HEK293 (cell line): ENCODE results near the gene ANKRD63.
A peak's percentile ranks its signal among the peaks of the same experiment; 100 is the strongest.

ENCODE experiments used
- CTCF ChIA-PET: fragments of 350-600 bp; formaldehyde crosslinking; extraction: SDS; loops from one replicate; lab custom pipeline; 2021; ENCODE audit warnings: antibody characterized with exemption; lab: Yijun Ruan, JAX
- POLR2A ChIA-PET: fragments of 300-600 bp; formaldehyde crosslinking; extraction: SDS; loops from one replicate; lab custom pipeline; 2020; ENCODE audit warnings: antibody characterized with exemption, inconsistent platforms; lab: Yijun Ruan, JAX
- H3K27ac ChIP-seq: fragments of 200-500 bp; sonication (Bioruptor generic); 2 replicates; pipeline ENCODE4 v1.5.1; 2014; ENCODE audit warnings: low read depth, low read length, control low read depth, inconsistent platforms; ENCODE audit errors: extremely low read depth
- H3K36me3 ChIP-seq, 2 experiments: fragments of 200-500 bp in 1 of 2; sonication (Bioruptor generic) in 1 of 2; 1 replicate in 1 of 2; 2 replicates in 1 of 2; pipeline ENCODE4 v1.5.1; 2014 to 2017; ENCODE audit warnings: inconsistent platforms in 2 of 2, low read length in 2 of 2; ENCODE audit not compliant: control insufficient read depth in 2 of 2, insufficient read depth in 1 of 2
- H3K4me1 ChIP-seq: fragments of 200-500 bp; sonication (Bioruptor generic); 2 replicates; pipeline ENCODE4 v1.5.1; 2014; ENCODE audit warnings: mild to moderate bottlenecking, low read length, inconsistent platforms; ENCODE audit not compliant: control insufficient read depth, insufficient read depth
- H3K4me3 ChIP-seq: 2 replicates; pipeline ENCODE4 v1.5.1; 2011; ENCODE audit warnings: low read depth, mild to moderate bottlenecking, control low read depth, low read length, moderate library complexity
- H3K9me3 ChIP-seq: fragments of 200-500 bp; sonication (Bioruptor generic); 2 replicates; pipeline ENCODE4 v1.5.1; 2014; ENCODE audit warnings: low read depth, low read length, inconsistent platforms; ENCODE audit not compliant: control insufficient read depth, insufficient read depth
- BCL6B ChIP-seq: fragments of 450-650 bp; formaldehyde crosslinking; IDR thresholded peaks from 2 replicates; pipeline ENCODE4 v1.5.1; 2017; ENCODE audit warnings: missing biosample characterization, missing genetic modification characterization
- ELK4 ChIP-seq: IDR thresholded peaks from 2 replicates; pipeline ENCODE4 v1.6.1; 2011; ENCODE audit warnings: mild to moderate bottlenecking, low read depth, low read length, borderline replicate concordance
- KLF16 ChIP-seq: fragments of 450-650 bp; formaldehyde crosslinking; IDR thresholded peaks from 2 replicates; pipeline ENCODE4 v1.5.1; 2017; ENCODE audit warnings: missing biosample characterization, missing genetic modification characterization
- KLF9 ChIP-seq: fragments of 450-650 bp; formaldehyde crosslinking; IDR thresholded peaks from 2 replicates; pipeline ENCODE4 v1.5.1; 2016; ENCODE audit warnings: missing biosample characterization, missing genetic modification characterization, low read depth
- OVOL3 ChIP-seq: fragments of 450-650 bp; formaldehyde crosslinking; IDR thresholded peaks from 2 replicates; pipeline ENCODE4 v1.5.1; 2016; ENCODE audit warnings: missing biosample characterization, missing genetic modification characterization
- PBX3 ChIP-seq: sonication (generic); formaldehyde crosslinking; IDR thresholded peaks from 2 replicates; pipeline ENCODE4 v1.8.1; 2022; ENCODE audit warnings: mild to moderate bottlenecking, moderate library complexity, missing genetic modification reagents
- PRDM10 ChIP-seq: fragments of 450-650 bp; formaldehyde crosslinking; IDR thresholded peaks from 2 replicates; pipeline ENCODE4 v1.5.1; 2016; ENCODE audit warnings: missing biosample characterization, missing genetic modification characterization
- RBAK ChIP-seq: fragments of 450-650 bp; formaldehyde crosslinking; IDR thresholded peaks from 2 replicates; pipeline ENCODE4 v1.5.1; 2016; ENCODE audit warnings: missing biosample characterization, missing genetic modification characterization
- REPIN1 ChIP-seq: fragments of 450-650 bp; formaldehyde crosslinking; IDR thresholded peaks from 2 replicates; pipeline ENCODE4 v1.5.1; 2017; ENCODE audit warnings: missing biosample characterization, missing genetic modification characterization, low read depth
- SCRT1 ChIP-seq: fragments of 450-650 bp; formaldehyde crosslinking; IDR thresholded peaks from 2 replicates; pipeline ENCODE4 v1.5.1; 2016; ENCODE audit warnings: missing biosample characterization, missing genetic modification characterization, borderline replicate concordance
- YY1 ChIP-seq: fragments of 450-650 bp; formaldehyde crosslinking; IDR thresholded peaks from 2 replicates; pipeline ENCODE4 v1.5.1; 2018; ENCODE audit warnings: missing biosample characterization, missing genetic modification characterization
- ZBTB11 ChIP-seq: fragments of 450-650 bp; formaldehyde crosslinking; conservative IDR thresholded peaks from 2 replicates; pipeline ENCODE4 v1.5.1; 2016; ENCODE audit warnings: low read depth, missing biosample characterization, missing genetic modification characterization
- ZBTB17 ChIP-seq: fragments of 450-650 bp; formaldehyde crosslinking; IDR thresholded peaks from 2 replicates; pipeline ENCODE4 v1.5.1; 2016; ENCODE audit warnings: missing biosample characterization, missing genetic modification characterization
- ZEB2 ChIP-seq: fragments of 450-650 bp; formaldehyde crosslinking; IDR thresholded peaks from 2 replicates; pipeline ENCODE4 v1.5.1; 2016; ENCODE audit warnings: missing biosample characterization, missing genetic modification characterization
- ZNF132 ChIP-seq: fragments of 450-650 bp; formaldehyde crosslinking; IDR thresholded peaks from 2 replicates; pipeline ENCODE4 v1.5.1; 2017; ENCODE audit warnings: missing biosample characterization, missing genetic modification characterization, borderline replicate concordance
- ZNF2 ChIP-seq: fragments of 450-650 bp; formaldehyde crosslinking; IDR thresholded peaks from 2 replicates; pipeline ENCODE4 v1.5.1; 2016; ENCODE audit warnings: missing biosample characterization, missing genetic modification characterization
- ZNF266 ChIP-seq: fragments of 450-650 bp; formaldehyde crosslinking; IDR thresholded peaks from 2 replicates; pipeline ENCODE4 v1.5.1; 2016; ENCODE audit warnings: missing biosample characterization, missing genetic modification characterization, low read depth
- ZNF341 ChIP-seq: fragments of 450-650 bp; formaldehyde crosslinking; IDR thresholded peaks from 2 replicates; pipeline ENCODE4; 2016; ENCODE audit warnings: low read depth, missing biosample characterization, missing genetic modification characterization
- ZNF473 ChIP-seq: fragments of 450-650 bp; formaldehyde crosslinking; IDR thresholded peaks from 2 replicates; pipeline ENCODE4 v1.5.1; 2017; ENCODE audit warnings: missing biosample characterization, missing genetic modification characterization
- ZNF621 ChIP-seq: fragments of 450-650 bp; formaldehyde crosslinking; IDR thresholded peaks from 2 replicates; pipeline ENCODE4 v1.5.1; 2017; ENCODE audit warnings: missing biosample characterization, missing genetic modification characterization
- ZNF626 ChIP-seq: fragments of 450-650 bp; sonication (Bioruptor Pico); formaldehyde crosslinking; IDR thresholded peaks from 2 replicates; pipeline ENCODE4 v1.5.1; 2018; ENCODE audit warnings: missing biosample characterization, missing genetic modification characterization, inconsistent platforms
- ZSCAN30 ChIP-seq: fragments of 450-650 bp; IDR thresholded peaks from 2 replicates; pipeline ENCODE4 v1.5.1; 2018; ENCODE audit warnings: missing biosample characterization, mild to moderate bottlenecking, missing genetic modification characterization, moderate library complexity

ANKRD63 gene

GRCh38 chr15:40325700-40326099, 42.8 kb upstream of the ANKRD63 start:
- H3K4me1 ChIP-seq: peaks cover 13% of the 10 kb centered on the region; the same call in 1 of the 2 replicates
- no peaks in the 10 kb centered on the region for H3K9me3 ChIP-seq
- POLR2A ChIA-PET: interaction anchor here (1.0 kb wide), 1 partner anchor 9 kb away, joined by 4 read pairs; no protein-coding TSS in a partner anchor
- peaks cover 0 to 10% of the 10 kb centered on the region in 2 experiments; a peak in 1 of 3 replicates for H3K36me3 ChIP-seq
- CTCF ChIA-PET: interaction anchor here (1.0 to 5.5 kb wide), 5 partner anchors 13 to 221 kb away, joined by 3 to 82 read pairs (median 4); no protein-coding TSS in a partner anchor
- no peak overlapping the region for H3K4me3 ChIP-seq
- TF ChIP-seq ZNF621 (tag by site-specific recombination): no peak
- TF ChIP-seq OVOL3: no peak
- no peak for TF ChIP-seq RBAK (tag by site-specific recombination)
- TF ChIP-seq ZNF132 (tag by site-specific recombination): no peak
- no peak for TF ChIP-seq SCRT1
- no peak for TF ChIP-seq ZBTB17 (tag by site-specific recombination)
- TF ChIP-seq REPIN1 (tag by site-specific recombination): no peak
- no peak for TF ChIP-seq KLF16 (tag by site-specific recombination)
- TF ChIP-seq KLF9 (tag by site-specific recombination): no peak
- TF ChIP-seq ZNF341: no peak
- no peak for TF ChIP-seq ZNF2 (tag by site-specific recombination)
- TF ChIP-seq ZSCAN30 (tag by site-specific recombination): no peak
- no peak for TF ChIP-seq ELK4
- no peak for TF ChIP-seq ZNF626 (tag by site-specific recombination)
- TF ChIP-seq ZNF266 (tag by site-specific recombination): no peak
- TF ChIP-seq PBX3: no peak
- no peak for TF ChIP-seq YY1 (tag by site-specific recombination)
- TF ChIP-seq PRDM10: no peak
- TF ChIP-seq BCL6B: no peak
- TF ChIP-seq ZNF473: no peak
- no peak overlapping the region for H3K27ac ChIP-seq

GRCh38 chr15:40325188-40325587, 42.3 kb upstream of the ANKRD63 start:
- ChIA-PET CTCF (interaction anchor here (0.5 to 5.5 kb wide), 5 partner anchors 13 to 220 kb away, joined by 3 to 82 read pairs (median 4); no protein-coding TSS in a partner anchor), POLR2A (interaction anchor here (1.0 kb wide), 1 partner anchor 9 kb away, joined by 4 read pairs; no protein-coding TSS in a partner anchor)
- H3K27ac ChIP-seq: no peak overlapping the region
- H3K4me3 ChIP-seq: peak overlapping the region; percentile 70
- TF ChIP-seq ZEB2 (tag by site-specific recombination) (no peak), ZBTB11 (peak; percentile 73)
- H3K36me3 ChIP-seq: peaks cover 0 to 10% of the 10 kb centered on the region in 2 experiments; a peak in 1 of 3 replicates
- H3K4me1 ChIP-seq: peaks cover 13% of the 10 kb centered on the region; the same call in 1 of the 2 replicates
- H3K9me3 ChIP-seq: no peaks in the 10 kb centered on the region
